GM12864 (cell line): ENCODE data around the gene CFAP68.
A peak's percentile ranks its signal among the peaks of the same experiment; 100 is the strongest.

Experiments used
- DNase-seq: peaks from one replicate; pipeline ENCODE4 v3.0.0-alpha.2; 2011; ENCODE audit warnings: low read depth
- H3K4me3 ChIP-seq: 2 replicates; pipeline ENCODE4 v1.5.1; 2011; ENCODE audit warnings: mild to moderate bottlenecking, low read depth, low read length, control low read depth
- CTCF ChIP-seq: IDR thresholded peaks from 2 replicates; pipeline ENCODE4 v1.5.1; 2011; ENCODE audit warnings: low read depth, mild to moderate bottlenecking, moderate library complexity, low read length, control low read depth, inconsistent platforms; ENCODE audit errors: missing control alignments

CFAP68 gene

GRCh38 chr11:111878849-111879636 is at the start of gene CFAP68, which contains the start of gene FDXACB1:
Gene CFAP68 (plus strand): TSS chr11:111879541. CDS start chr11:111879561, 20 bp downstream.
Gene FDXACB1 (minus strand): TSS chr11:111879165. CDS start chr11:111879132, 33 bp downstream.
- peak; percentile 88 for DNase-seq
- H3K4me3 ChIP-seq: peak within 1 kb of the TSS; percentile 63
- TF ChIP-seq CTCF: peak; percentile 97

GRCh38 chr11:111833524-111833923 is 45.8 kb upstream of the CFAP68 start:
- DNase-seq: no peak
- no peak for TF ChIP-seq CTCF
- H3K4me3 ChIP-seq: no peak overlapping the region

- no peak for TF ChIP-seq CTCF
- H3K4me3 ChIP-seq: no peak overlapping the region
- no peak for DNase-seq
These were observed 44.7 kb upstream of the CFAP68 start for GRCh38 chr11:111834432-111835163.

- TF ChIP-seq CTCF: no peak
- DNase-seq: no peak
- H3K4me3 ChIP-seq: no peak overlapping the region
These were observed 43.7 kb upstream of the CFAP68 start for GRCh38 chr11:111835665-111836064.

GRCh38 chr11:111836162-111836561 is 43.2 kb upstream of the CFAP68 start:
- no peak for TF ChIP-seq CTCF
- no peak overlapping the region for H3K4me3 ChIP-seq
- no peak for DNase-seq

GRCh38 chr11:111836721-111837120 is 42.6 kb upstream of the CFAP68 start:
- no peak for DNase-seq
- TF ChIP-seq CTCF: no peak
- no peak overlapping the region for H3K4me3 ChIP-seq
